ENCODE measurements around the gene LTBP1.

LTBP1 gene

GRCh38 chr2:33205693-33206434 is 259.1 kb downstream of the LTBP1 start:
- peaks cover 1% of the 10 kb centered on the region for H3K4me1 ChIP-seq (ENCODE audit: control insufficient read depth, insufficient read depth, low read depth, low read length)
- H3K4me3 ChIP-seq (ENCODE audit: insufficient read depth in 1 of 2, low read depth in 1 of 2, low read length in 2 of 2) = no peak overlapping the region
- no peak overlapping the region for H2AK5ac ChIP-seq (ENCODE audit: low read length, severe bottlenecking)
- H3K27ac ChIP-seq (ENCODE audit: low read length, poor library complexity, severe bottlenecking) = no peak overlapping the region
- WGBS = 100% methylated on average over 1 of the region's 1 CpG
- no peaks in the 10 kb centered on the region for H3K79me1 ChIP-seq (replicated peaks; ENCODE audit: low read length, poor library complexity, severe bottlenecking)
- H3K27me3 ChIP-seq (ENCODE audit: control insufficient read depth in 1 of 2, insufficient read depth in 1 of 2, low read length in 2 of 2) = no peaks in the 10 kb centered on the region
- no peak overlapping the region for H2BK5ac ChIP-seq (ENCODE audit: low read depth, low read length, poor library complexity, severe bottlenecking)
- no peak overlapping the region for H3K4ac ChIP-seq (ENCODE audit: low read depth in 1 of 2, low read length in 2 of 2)
- H2AFZ ChIP-seq (ENCODE audit: low read depth, low read length) = no peak overlapping the region
- H2BK15ac ChIP-seq (ENCODE audit: low read depth, poor library complexity, severe bottlenecking) = no peak overlapping the region
- no peak overlapping the region for H4K91ac ChIP-seq (ENCODE audit: low read length)
- no peak overlapping the region for H2BK12ac ChIP-seq (ENCODE audit: low read length in 2 of 2)
- no peak overlapping the region for H3K18ac ChIP-seq (ENCODE audit: low read depth in 1 of 2, low read length in 2 of 2)
- H4K8ac ChIP-seq (ENCODE audit: low read length) = no peak overlapping the region
- H3K36me3 ChIP-seq (ENCODE audit: control insufficient read depth in 1 of 2, insufficient read depth in 2 of 2, low read depth in 1 of 2, low read length in 2 of 2) = peaks cover 0 to 5% of the 10 kb centered on the region in 2 experiments
- H3K4me2 ChIP-seq (ENCODE audit: low read length, poor library complexity, severe bottlenecking) = no peak overlapping the region
- no peak overlapping the region for H3K9ac ChIP-seq (ENCODE audit: low read length)
- no peaks in the 10 kb centered on the region for H3K9me3 ChIP-seq (ENCODE audit: control insufficient read depth, low read length)
- no peak overlapping the region for H2BK120ac ChIP-seq (ENCODE audit: low read depth, low read length)
- no peak for DNase-seq
- no peak overlapping the region for H3K23ac ChIP-seq (ENCODE audit: low read length in 2 of 2)
- H3K14ac ChIP-seq (ENCODE audit: low read length in 2 of 2) = no peak overlapping the region

- Histone ChIP-seq H2BK120ac (ENCODE audit: low read depth, low read length) (no peak overlapping the region), H3K9ac (ENCODE audit: low read length) (peak overlapping the region; percentile 62), H3K36me3 (ENCODE audit: control insufficient read depth in 1 of 2, insufficient read depth in 2 of 2, low read depth in 1 of 2, low read length in 2 of 2) (peaks cover 0 to 5% of the 10 kb centered on the region in 2 experiments), H3K4me1 (ENCODE audit: control insufficient read depth, insufficient read depth, low read depth, low read length) (peaks cover 3% of the 10 kb centered on the region), H3K18ac (ENCODE audit: low read depth in 1 of 2, low read length in 2 of 2) (no peak overlapping the region), H4K91ac (ENCODE audit: low read length) (no peak overlapping the region), H3K79me1 (replicated peaks; ENCODE audit: low read length, poor library complexity, severe bottlenecking) (no peaks in the 10 kb centered on the region), H3K27ac (ENCODE audit: low read length, poor library complexity, severe bottlenecking) (no peak overlapping the region), H2BK5ac (ENCODE audit: low read depth, low read length, poor library complexity, severe bottlenecking) (no peak overlapping the region), H3K23ac (ENCODE audit: low read length in 2 of 2) (no peak overlapping the region), H2AK5ac (ENCODE audit: low read length, severe bottlenecking) (no peak overlapping the region), H2BK12ac (ENCODE audit: low read length in 2 of 2) (no peak overlapping the region), H3K14ac (ENCODE audit: low read length in 2 of 2) (no peak overlapping the region), H3K4ac (ENCODE audit: low read depth in 1 of 2, low read length in 2 of 2) (no peak overlapping the region), H3K4me2 (ENCODE audit: low read length, poor library complexity, severe bottlenecking) (no peak overlapping the region), H3K9me3 (ENCODE audit: control insufficient read depth, low read length) (no peaks in the 10 kb centered on the region), H3K27me3 (ENCODE audit: control insufficient read depth in 1 of 2, insufficient read depth in 1 of 2, low read length in 2 of 2) (no peaks in the 10 kb centered on the region), H2BK15ac (ENCODE audit: low read depth, poor library complexity, severe bottlenecking) (no peak overlapping the region), H2AFZ (ENCODE audit: low read depth, low read length) (no peak overlapping the region), H3K4me3 (ENCODE audit: insufficient read depth in 1 of 2, low read depth in 1 of 2, low read length in 2 of 2) (no peak overlapping the region), H4K8ac (ENCODE audit: low read length) (no peak overlapping the region)
- WGBS = 90% methylated on average over 3 of the region's 4 CpGs
- no peak for DNase-seq
Measured at GRCh38 chr2:33207151-33207740, 260.5 kb downstream of the LTBP1 start.

- no peak overlapping the region for H3K14ac ChIP-seq (ENCODE audit: low read length in 2 of 2)
- H4K91ac ChIP-seq (ENCODE audit: low read length) = peak overlapping the region; percentile 92
- DNase-seq = no peak
- no peak overlapping the region for H3K27ac ChIP-seq (ENCODE audit: low read length, poor library complexity, severe bottlenecking)
- no peaks in the 10 kb centered on the region for H3K36me3 ChIP-seq (ENCODE audit: control insufficient read depth in 1 of 2, insufficient read depth in 2 of 2, low read depth in 1 of 2, low read length in 2 of 2)
- peak overlapping the region; percentile 74 for H2BK120ac ChIP-seq (ENCODE audit: low read depth, low read length)
- H4K8ac ChIP-seq (ENCODE audit: low read length) = peak overlapping the region; percentile 19
- H3K4me1 ChIP-seq (ENCODE audit: control insufficient read depth, insufficient read depth, low read depth, low read length) = peaks cover 6% of the 10 kb centered on the region
- no peak overlapping the region for H3K23ac ChIP-seq (ENCODE audit: low read length in 2 of 2)
- 92% methylated on average over 3 of the region's 3 CpGs for WGBS
- no peaks in the 10 kb centered on the region for H3K27me3 ChIP-seq (ENCODE audit: control insufficient read depth in 1 of 2, insufficient read depth in 1 of 2, low read length in 2 of 2)
- no peak overlapping the region for H3K9ac ChIP-seq (ENCODE audit: low read length)
- no peak overlapping the region for H3K4me3 ChIP-seq (ENCODE audit: insufficient read depth in 1 of 2, low read depth in 1 of 2, low read length in 2 of 2)
- peak overlapping the region; percentile 82 for H2BK12ac ChIP-seq (ENCODE audit: low read length in 2 of 2)
- H2BK15ac ChIP-seq (ENCODE audit: low read depth, poor library complexity, severe bottlenecking) = no peak overlapping the region
- H2AFZ ChIP-seq (ENCODE audit: low read depth, low read length) = no peak overlapping the region
- H2AK5ac ChIP-seq (ENCODE audit: low read length, severe bottlenecking) = no peak overlapping the region
- no peaks in the 10 kb centered on the region for H3K79me1 ChIP-seq (replicated peaks; ENCODE audit: low read length, poor library complexity, severe bottlenecking)
- peak overlapping the region; percentile 74 to 82 for H3K18ac ChIP-seq (ENCODE audit: low read depth in 1 of 2, low read length in 2 of 2)
- no peaks in the 10 kb centered on the region for H3K9me3 ChIP-seq (ENCODE audit: control insufficient read depth, low read length)
- H2BK5ac ChIP-seq (ENCODE audit: low read depth, low read length, poor library complexity, severe bottlenecking) = no peak overlapping the region
- peak overlapping the region in 1 of 2 experiments; percentile 12 for H3K4ac ChIP-seq (ENCODE audit: low read depth in 1 of 2, low read length in 2 of 2)
- no peak overlapping the region for H3K4me2 ChIP-seq (ENCODE audit: low read length, poor library complexity, severe bottlenecking)
Measured at GRCh38 chr2:33208400-33208799, 261.6 kb downstream of the LTBP1 start.

- peak overlapping the region; percentile 69 for H3K27ac ChIP-seq (ENCODE audit: low read length, poor library complexity, severe bottlenecking)
- H3K18ac ChIP-seq (ENCODE audit: low read depth in 1 of 2, low read length in 2 of 2) = peak overlapping the region in 1 of 2 experiments; percentile 54
- no peak overlapping the region for H3K4ac ChIP-seq (ENCODE audit: low read depth in 1 of 2, low read length in 2 of 2)
- H3K23ac ChIP-seq (ENCODE audit: low read length in 2 of 2) = no peak overlapping the region
- no peak overlapping the region for H3K4me3 ChIP-seq (ENCODE audit: insufficient read depth in 1 of 2, low read depth in 1 of 2, low read length in 2 of 2)
- H2BK12ac ChIP-seq (ENCODE audit: low read length in 2 of 2) = no peak overlapping the region
- peaks cover 9% of the 10 kb centered on the region for H3K4me1 ChIP-seq (ENCODE audit: control insufficient read depth, insufficient read depth, low read depth, low read length)
- no peak overlapping the region for H3K4me2 ChIP-seq (ENCODE audit: low read length, poor library complexity, severe bottlenecking)
- H3K27me3 ChIP-seq (ENCODE audit: control insufficient read depth in 1 of 2, insufficient read depth in 1 of 2, low read length in 2 of 2) = no peaks in the 10 kb centered on the region
- H3K36me3 ChIP-seq (ENCODE audit: control insufficient read depth in 1 of 2, insufficient read depth in 2 of 2, low read depth in 1 of 2, low read length in 2 of 2) = no peaks in the 10 kb centered on the region
- no peak overlapping the region for H4K8ac ChIP-seq (ENCODE audit: low read length)
- H2AK5ac ChIP-seq (ENCODE audit: low read length, severe bottlenecking) = no peak overlapping the region
- no peak overlapping the region for H2AFZ ChIP-seq (ENCODE audit: low read depth, low read length)
- H3K9ac ChIP-seq (ENCODE audit: low read length) = peak overlapping the region; percentile 71
- H4K91ac ChIP-seq (ENCODE audit: low read length) = no peak overlapping the region
- H2BK120ac ChIP-seq (ENCODE audit: low read depth, low read length) = no peak overlapping the region
- H3K79me1 ChIP-seq (replicated peaks; ENCODE audit: low read length, poor library complexity, severe bottlenecking) = no peaks in the 10 kb centered on the region
- no peaks in the 10 kb centered on the region for H3K9me3 ChIP-seq (ENCODE audit: control insufficient read depth, low read length)
- no peak overlapping the region for H3K14ac ChIP-seq (ENCODE audit: low read length in 2 of 2)
- whole genome bisulfite sequencing = no CpG with 5 or more reads among the region's 1 CpG
- peak; percentile 61 for DNase-seq
- no peak overlapping the region for H2BK5ac ChIP-seq (ENCODE audit: low read depth, low read length, poor library complexity, severe bottlenecking)
- no peak overlapping the region for H2BK15ac ChIP-seq (ENCODE audit: low read depth, poor library complexity, severe bottlenecking)
Measured at GRCh38 chr2:33209976-33210375, 263.2 kb downstream of the LTBP1 start.
